Measurements from ENCODE around the gene PROCA1. TPM values are rescaled to one million over a fixed set of nuclear protein-coding genes. Genes with fewer than 3 reads are reported as not detected.

PROCA1 gene
- total and polyA plus RNA-seq, 9 of the 15 experiments (the other 6 are each of a cell fraction or from before 2014, with no cell fraction given): 0.78 to 16.2 (median 5.6) TPM

DNA sequence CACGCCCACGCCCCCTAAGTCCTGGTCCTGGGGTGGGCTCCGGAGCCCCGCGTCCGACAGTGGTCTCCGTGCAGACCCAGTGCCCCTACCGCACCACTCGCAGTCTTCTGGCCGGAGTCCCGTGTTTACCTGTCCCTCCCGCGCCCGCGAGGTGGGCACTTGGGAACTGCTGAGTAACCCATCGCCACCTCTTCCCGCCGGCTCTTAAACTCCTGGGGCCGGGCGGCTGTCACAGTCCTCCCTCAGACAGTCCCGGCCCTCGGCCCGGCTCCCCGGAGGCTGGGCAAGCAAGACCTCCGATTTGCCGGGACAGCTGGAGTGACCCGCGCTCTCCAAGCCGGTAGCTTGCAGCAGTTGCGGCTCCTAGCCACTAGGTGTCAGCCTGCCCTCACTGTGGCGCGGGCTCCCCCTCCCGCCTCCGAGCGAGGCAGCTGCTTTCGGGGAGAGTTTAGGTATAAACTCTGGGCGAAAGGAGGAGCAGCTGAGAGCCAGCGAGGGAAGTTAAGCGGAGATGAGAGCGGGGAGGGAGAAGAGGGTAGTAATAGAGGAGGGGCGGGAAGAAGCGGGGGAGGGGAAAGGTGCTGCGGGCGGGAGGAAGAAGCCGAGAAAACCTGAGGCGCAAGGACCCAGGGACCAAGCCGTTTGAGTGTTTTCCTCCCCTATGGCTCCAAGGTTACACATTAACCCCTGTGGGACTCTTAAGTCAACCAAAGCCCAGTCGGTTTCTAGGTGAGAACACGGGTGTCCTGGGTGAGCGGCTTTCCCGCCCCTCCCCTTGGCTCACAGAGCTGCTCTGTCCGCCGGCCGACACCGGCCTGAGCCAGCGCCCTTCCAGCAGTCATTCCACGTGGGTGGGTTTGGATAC, 15.2 kb upstream of the PROCA1 start (continued):
- TF ChIP-seq, protein P1, sequence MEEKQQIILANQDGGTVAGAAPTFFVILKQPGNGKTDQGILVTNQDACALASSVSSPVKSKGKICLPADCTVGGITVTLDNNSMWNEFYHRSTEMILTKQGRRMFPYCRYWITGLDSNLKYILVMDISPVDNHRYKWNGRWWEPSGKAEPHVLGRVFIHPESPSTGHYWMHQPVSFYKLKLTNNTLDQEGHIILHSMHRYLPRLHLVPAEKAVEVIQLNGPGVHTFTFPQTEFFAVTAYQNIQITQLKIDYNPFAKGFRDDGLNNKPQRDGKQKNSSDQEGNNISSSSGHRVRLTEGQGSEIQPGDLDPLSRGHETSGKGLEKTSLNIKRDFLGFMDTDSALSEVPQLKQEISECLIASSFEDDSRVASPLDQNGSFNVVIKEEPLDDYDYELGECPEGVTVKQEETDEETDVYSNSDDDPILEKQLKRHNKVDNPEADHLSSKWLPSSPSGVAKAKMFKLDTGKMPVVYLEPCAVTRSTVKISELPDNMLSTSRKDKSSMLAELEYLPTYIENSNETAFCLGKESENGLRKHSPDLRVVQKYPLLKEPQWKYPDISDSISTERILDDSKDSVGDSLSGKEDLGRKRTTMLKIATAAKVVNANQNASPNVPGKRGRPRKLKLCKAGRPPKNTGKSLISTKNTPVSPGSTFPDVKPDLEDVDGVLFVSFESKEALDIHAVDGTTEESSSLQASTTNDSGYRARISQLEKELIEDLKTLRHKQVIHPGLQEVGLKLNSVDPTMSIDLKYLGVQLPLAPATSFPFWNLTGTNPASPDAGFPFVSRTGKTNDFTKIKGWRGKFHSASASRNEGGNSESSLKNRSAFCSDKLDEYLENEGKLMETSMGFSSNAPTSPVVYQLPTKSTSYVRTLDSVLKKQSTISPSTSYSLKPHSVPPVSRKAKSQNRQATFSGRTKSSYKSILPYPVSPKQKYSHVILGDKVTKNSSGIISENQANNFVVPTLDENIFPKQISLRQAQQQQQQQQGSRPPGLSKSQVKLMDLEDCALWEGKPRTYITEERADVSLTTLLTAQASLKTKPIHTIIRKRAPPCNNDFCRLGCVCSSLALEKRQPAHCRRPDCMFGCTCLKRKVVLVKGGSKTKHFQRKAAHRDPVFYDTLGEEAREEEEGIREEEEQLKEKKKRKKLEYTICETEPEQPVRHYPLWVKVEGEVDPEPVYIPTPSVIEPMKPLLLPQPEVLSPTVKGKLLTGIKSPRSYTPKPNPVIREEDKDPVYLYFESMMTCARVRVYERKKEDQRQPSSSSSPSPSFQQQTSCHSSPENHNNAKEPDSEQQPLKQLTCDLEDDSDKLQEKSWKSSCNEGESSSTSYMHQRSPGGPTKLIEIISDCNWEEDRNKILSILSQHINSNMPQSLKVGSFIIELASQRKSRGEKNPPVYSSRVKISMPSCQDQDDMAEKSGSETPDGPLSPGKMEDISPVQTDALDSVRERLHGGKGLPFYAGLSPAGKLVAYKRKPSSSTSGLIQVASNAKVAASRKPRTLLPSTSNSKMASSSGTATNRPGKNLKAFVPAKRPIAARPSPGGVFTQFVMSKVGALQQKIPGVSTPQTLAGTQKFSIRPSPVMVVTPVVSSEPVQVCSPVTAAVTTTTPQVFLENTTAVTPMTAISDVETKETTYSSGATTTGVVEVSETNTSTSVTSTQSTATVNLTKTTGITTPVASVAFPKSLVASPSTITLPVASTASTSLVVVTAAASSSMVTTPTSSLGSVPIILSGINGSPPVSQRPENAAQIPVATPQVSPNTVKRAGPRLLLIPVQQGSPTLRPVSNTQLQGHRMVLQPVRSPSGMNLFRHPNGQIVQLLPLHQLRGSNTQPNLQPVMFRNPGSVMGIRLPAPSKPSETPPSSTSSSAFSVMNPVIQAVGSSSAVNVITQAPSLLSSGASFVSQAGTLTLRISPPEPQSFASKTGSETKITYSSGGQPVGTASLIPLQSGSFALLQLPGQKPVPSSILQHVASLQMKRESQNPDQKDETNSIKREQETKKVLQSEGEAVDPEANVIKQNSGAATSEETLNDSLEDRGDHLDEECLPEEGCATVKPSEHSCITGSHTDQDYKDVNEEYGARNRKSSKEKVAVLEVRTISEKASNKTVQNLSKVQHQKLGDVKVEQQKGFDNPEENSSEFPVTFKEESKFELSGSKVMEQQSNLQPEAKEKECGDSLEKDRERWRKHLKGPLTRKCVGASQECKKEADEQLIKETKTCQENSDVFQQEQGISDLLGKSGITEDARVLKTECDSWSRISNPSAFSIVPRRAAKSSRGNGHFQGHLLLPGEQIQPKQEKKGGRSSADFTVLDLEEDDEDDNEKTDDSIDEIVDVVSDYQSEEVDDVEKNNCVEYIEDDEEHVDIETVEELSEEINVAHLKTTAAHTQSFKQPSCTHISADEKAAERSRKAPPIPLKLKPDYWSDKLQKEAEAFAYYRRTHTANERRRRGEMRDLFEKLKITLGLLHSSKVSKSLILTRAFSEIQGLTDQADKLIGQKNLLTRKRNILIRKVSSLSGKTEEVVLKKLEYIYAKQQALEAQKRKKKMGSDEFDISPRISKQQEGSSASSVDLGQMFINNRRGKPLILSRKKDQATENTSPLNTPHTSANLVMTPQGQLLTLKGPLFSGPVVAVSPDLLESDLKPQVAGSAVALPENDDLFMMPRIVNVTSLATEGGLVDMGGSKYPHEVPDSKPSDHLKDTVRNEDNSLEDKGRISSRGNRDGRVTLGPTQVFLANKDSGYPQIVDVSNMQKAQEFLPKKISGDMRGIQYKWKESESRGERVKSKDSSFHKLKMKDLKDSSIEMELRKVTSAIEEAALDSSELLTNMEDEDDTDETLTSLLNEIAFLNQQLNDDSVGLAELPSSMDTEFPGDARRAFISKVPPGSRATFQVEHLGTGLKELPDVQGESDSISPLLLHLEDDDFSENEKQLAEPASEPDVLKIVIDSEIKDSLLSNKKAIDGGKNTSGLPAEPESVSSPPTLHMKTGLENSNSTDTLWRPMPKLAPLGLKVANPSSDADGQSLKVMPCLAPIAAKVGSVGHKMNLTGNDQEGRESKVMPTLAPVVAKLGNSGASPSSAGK (IDR thresholded peaks at IDR 0.05): no peak
- TF ChIP-seq, protein P2, sequence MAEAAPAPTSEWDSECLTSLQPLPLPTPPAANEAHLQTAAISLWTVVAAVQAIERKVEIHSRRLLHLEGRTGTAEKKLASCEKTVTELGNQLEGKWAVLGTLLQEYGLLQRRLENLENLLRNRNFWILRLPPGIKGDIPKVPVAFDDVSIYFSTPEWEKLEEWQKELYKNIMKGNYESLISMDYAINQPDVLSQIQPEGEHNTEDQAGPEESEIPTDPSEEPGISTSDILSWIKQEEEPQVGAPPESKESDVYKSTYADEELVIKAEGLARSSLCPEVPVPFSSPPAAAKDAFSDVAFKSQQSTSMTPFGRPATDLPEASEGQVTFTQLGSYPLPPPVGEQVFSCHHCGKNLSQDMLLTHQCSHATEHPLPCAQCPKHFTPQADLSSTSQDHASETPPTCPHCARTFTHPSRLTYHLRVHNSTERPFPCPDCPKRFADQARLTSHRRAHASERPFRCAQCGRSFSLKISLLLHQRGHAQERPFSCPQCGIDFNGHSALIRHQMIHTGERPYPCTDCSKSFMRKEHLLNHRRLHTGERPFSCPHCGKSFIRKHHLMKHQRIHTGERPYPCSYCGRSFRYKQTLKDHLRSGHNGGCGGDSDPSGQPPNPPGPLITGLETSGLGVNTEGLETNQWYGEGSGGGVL (CRISPR knock-in tag; IDR thresholded peaks at IDR 0.05): no peak
- TF ChIP-seq, protein P3, sequence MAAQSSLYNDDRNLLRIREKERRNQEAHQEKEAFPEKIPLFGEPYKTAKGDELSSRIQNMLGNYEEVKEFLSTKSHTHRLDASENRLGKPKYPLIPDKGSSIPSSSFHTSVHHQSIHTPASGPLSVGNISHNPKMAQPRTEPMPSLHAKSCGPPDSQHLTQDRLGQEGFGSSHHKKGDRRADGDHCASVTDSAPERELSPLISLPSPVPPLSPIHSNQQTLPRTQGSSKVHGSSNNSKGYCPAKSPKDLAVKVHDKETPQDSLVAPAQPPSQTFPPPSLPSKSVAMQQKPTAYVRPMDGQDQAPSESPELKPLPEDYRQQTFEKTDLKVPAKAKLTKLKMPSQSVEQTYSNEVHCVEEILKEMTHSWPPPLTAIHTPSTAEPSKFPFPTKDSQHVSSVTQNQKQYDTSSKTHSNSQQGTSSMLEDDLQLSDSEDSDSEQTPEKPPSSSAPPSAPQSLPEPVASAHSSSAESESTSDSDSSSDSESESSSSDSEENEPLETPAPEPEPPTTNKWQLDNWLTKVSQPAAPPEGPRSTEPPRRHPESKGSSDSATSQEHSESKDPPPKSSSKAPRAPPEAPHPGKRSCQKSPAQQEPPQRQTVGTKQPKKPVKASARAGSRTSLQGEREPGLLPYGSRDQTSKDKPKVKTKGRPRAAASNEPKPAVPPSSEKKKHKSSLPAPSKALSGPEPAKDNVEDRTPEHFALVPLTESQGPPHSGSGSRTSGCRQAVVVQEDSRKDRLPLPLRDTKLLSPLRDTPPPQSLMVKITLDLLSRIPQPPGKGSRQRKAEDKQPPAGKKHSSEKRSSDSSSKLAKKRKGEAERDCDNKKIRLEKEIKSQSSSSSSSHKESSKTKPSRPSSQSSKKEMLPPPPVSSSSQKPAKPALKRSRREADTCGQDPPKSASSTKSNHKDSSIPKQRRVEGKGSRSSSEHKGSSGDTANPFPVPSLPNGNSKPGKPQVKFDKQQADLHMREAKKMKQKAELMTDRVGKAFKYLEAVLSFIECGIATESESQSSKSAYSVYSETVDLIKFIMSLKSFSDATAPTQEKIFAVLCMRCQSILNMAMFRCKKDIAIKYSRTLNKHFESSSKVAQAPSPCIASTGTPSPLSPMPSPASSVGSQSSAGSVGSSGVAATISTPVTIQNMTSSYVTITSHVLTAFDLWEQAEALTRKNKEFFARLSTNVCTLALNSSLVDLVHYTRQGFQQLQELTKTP (IDR thresholded peaks at IDR 0.05; ENCODE audit: low read depth in 1 of 2, partially characterized antibody in 2 of 2): peak in 1 of 2 experiments; percentile 28
- TF ChIP-seq, protein P4, sequence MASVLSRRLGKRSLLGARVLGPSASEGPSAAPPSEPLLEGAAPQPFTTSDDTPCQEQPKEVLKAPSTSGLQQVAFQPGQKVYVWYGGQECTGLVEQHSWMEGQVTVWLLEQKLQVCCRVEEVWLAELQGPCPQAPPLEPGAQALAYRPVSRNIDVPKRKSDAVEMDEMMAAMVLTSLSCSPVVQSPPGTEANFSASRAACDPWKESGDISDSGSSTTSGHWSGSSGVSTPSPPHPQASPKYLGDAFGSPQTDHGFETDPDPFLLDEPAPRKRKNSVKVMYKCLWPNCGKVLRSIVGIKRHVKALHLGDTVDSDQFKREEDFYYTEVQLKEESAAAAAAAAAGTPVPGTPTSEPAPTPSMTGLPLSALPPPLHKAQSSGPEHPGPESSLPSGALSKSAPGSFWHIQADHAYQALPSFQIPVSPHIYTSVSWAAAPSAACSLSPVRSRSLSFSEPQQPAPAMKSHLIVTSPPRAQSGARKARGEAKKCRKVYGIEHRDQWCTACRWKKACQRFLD (CRISPR knock-in tag; IDR thresholded peaks at IDR 0.05): no peak
- no peak for TF ChIP-seq GABPA (tag; conservative IDR thresholded peaks at IDR 0.05; ENCODE audit: low read depth)
- no peak for TF ChIP-seq SMARCA5 (IDR thresholded peaks at IDR 0.05)
